MM.1S (cell line): ENCODE data around the gene RAB23.

Experiments used
- DNase-seq: peaks from one replicate; pipeline ENCODE4 v3.0.0-alpha.2; 2015
- H2AFZ ChIP-seq: fragments of 300-600 bp; sonication (generic); 2 replicates; pipeline ENCODE4 v1.6.0; 2016; ENCODE audit warnings: antibody characterized with exemption, low read length
- H3F3A ChIP-seq: fragments of 300-600 bp; sonication (generic); 2 replicates; pipeline ENCODE4 v1.6.1; 2016; ENCODE audit warnings: mild to moderate bottlenecking, antibody characterized with exemption, low read length, moderate library complexity, mixed read lengths; ENCODE audit not compliant: insufficient read depth
- H3K27ac ChIP-seq: fragments of 300-600 bp; sonication (generic); 2 replicates; pipeline ENCODE4 v1.5.1; 2016; ENCODE audit warnings: mild to moderate bottlenecking, low read length
- H3K27me3 ChIP-seq: fragments of 300-600 bp; sonication (generic); replicated peaks from 2 replicates; pipeline ENCODE4 v1.6.0; 2016; ENCODE audit warnings: low read length; ENCODE audit not compliant: insufficient read depth
- H3K36me3 ChIP-seq: fragments of 300-600 bp; sonication (generic); replicated peaks from 2 replicates; pipeline ENCODE4 v1.6.1; 2016; ENCODE audit warnings: mild to moderate bottlenecking, low read length, mixed read lengths; ENCODE audit not compliant: insufficient read depth
- H3K4me1 ChIP-seq: fragments of 300-600 bp; sonication (generic); 2 replicates; pipeline ENCODE4 v1.6.1; 2016; ENCODE audit warnings: low read length, mixed read lengths
- H3K4me2 ChIP-seq: fragments of 300-600 bp; sonication (generic); 2 replicates; pipeline ENCODE4 v1.6.0; 2016; ENCODE audit warnings: low read depth, low read length
- H3K4me3 ChIP-seq: fragments of 300-600 bp; sonication (generic); 2 replicates; pipeline ENCODE4 v1.5.1; 2016; ENCODE audit warnings: low read length, mixed read lengths
- H3K79me2 ChIP-seq: fragments of 300-600 bp; sonication (generic); 2 replicates; pipeline ENCODE4 v1.6.1; 2016; ENCODE audit warnings: mixed run types, low read length, mixed read lengths
- H3K9ac ChIP-seq: fragments of 300-600 bp; sonication (generic); 2 replicates; pipeline ENCODE4 v1.6.1; 2016; ENCODE audit warnings: low read length, mixed read lengths
- H3K9me2 ChIP-seq: fragments of 300-600 bp; sonication (generic); replicated peaks from 2 replicates; pipeline ENCODE4 v1.6.1; 2016; ENCODE audit warnings: mild to moderate bottlenecking, low read length, mixed read lengths; ENCODE audit not compliant: insufficient read depth
- H3K9me3 ChIP-seq: fragments of 300-600 bp; sonication (generic); replicated peaks from 2 replicates; pipeline ENCODE4 v1.6.1; 2016; ENCODE audit warnings: mild to moderate bottlenecking, low read length, mixed read lengths; ENCODE audit not compliant: insufficient read depth
- H4K20me1 ChIP-seq: fragments of 300-600 bp; sonication (generic); 2 replicates; pipeline ENCODE4 v1.6.1; 2016; ENCODE audit warnings: mild to moderate bottlenecking, low read length, moderate library complexity, mixed read lengths; ENCODE audit not compliant: insufficient read depth
- EZH2 ChIP-seq: fragments of 300-600 bp; sonication (generic); optimal IDR thresholded peaks from 2 replicates; pipeline ENCODE3; 2017; ENCODE audit warnings: low read depth, mild to moderate bottlenecking, antibody characterized with exemption, low read length, mixed read lengths
- EZH2phosphoT487 ChIP-seq: fragments of 300-600 bp; sonication (generic); IDR thresholded peaks from 2 replicates; pipeline ENCODE4 v1.6.1; 2018; ENCODE audit warnings: antibody characterized with exemption, low read length
- TF ChIP-seq, protein P1 (sequence below): fragments of 300-600 bp; sonication (generic); IDR thresholded peaks from 2 replicates; pipeline ENCODE4 v1.5.1; 2016; ENCODE audit warnings: antibody characterized with exemption, low read length, mixed read lengths

RAB23 gene

GRCh38 chr6:57215260-57215659 is 6.8 kb downstream of the RAB23 start:
- Histone ChIP-seq H3K4me3 (no peak overlapping the region), H3K9me3 (no peaks in the 10 kb centered on the region), H3K4me2 (no peak overlapping the region), H3K36me3 (no peaks in the 10 kb centered on the region), H3F3A (no peaks in the 10 kb centered on the region), H2AFZ (no peak overlapping the region), H3K9ac (no peak overlapping the region), H3K27ac (no peak overlapping the region), H3K4me1 (peaks cover 6% of the 10 kb centered on the region; the same call in 1 of the 2 replicates), H3K9me2 (no peaks in the 10 kb centered on the region), H3K79me2 (peaks cover 42% of the 10 kb centered on the region), H3K27me3 (no peaks in the 10 kb centered on the region), H4K20me1 (no peaks in the 10 kb centered on the region)
- TF ChIP-seq, protein P1, sequence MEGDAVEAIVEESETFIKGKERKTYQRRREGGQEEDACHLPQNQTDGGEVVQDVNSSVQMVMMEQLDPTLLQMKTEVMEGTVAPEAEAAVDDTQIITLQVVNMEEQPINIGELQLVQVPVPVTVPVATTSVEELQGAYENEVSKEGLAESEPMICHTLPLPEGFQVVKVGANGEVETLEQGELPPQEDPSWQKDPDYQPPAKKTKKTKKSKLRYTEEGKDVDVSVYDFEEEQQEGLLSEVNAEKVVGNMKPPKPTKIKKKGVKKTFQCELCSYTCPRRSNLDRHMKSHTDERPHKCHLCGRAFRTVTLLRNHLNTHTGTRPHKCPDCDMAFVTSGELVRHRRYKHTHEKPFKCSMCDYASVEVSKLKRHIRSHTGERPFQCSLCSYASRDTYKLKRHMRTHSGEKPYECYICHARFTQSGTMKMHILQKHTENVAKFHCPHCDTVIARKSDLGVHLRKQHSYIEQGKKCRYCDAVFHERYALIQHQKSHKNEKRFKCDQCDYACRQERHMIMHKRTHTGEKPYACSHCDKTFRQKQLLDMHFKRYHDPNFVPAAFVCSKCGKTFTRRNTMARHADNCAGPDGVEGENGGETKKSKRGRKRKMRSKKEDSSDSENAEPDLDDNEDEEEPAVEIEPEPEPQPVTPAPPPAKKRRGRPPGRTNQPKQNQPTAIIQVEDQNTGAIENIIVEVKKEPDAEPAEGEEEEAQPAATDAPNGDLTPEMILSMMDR, result no peak
- TF ChIP-seq EZH2 (no peak), EZH2phosphoT487 (no peak)
- no peak for DNase-seq

DNA sequence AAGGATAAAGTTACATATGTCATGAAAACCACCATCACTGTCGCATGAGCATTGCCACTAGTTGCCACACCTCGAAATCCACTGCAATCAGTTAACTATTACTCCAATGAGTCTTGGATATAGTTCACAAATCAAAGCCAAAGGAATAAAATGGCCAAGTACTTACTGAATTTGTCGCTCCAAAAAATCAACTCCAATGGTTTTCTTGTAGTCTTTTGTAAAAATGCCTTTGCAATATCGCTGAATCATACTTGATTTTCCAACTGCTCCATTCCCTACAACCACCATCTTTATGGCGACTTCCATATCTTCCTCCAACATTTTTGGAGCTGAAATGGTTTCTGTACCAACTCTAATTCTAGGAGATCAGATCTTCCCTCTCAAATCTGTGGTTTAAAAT is 12.0 kb downstream of the RAB23 start:
- no peak overlapping the region for H2AFZ ChIP-seq

GRCh38 chr6:57209030-57209429 is 13.1 kb downstream of the RAB23 start:
- no peak overlapping the region for H3K4me3 ChIP-seq
- H3F3A ChIP-seq, result no peaks in the 10 kb centered on the region
- peaks cover 4% of the 10 kb centered on the region; the same call in 1 of the 2 replicates for H3K4me1 ChIP-seq
- no peaks in the 10 kb centered on the region for H4K20me1 ChIP-seq
- no peaks in the 10 kb centered on the region for H3K9me3 ChIP-seq
- H3K9me2 ChIP-seq, result no peaks in the 10 kb centered on the region
- no peaks in the 10 kb centered on the region for H3K27me3 ChIP-seq
- H3K9ac ChIP-seq, result no peak overlapping the region
- no peak overlapping the region for H3K4me2 ChIP-seq
- H3K27ac ChIP-seq, result no peak overlapping the region
- TF ChIP-seq EZH2phosphoT487 (no peak), EZH2 (no peak)
- TF ChIP-seq, protein P1, result no peak
- peak; percentile 20 for DNase-seq
- no peaks in the 10 kb centered on the region; the same call in 1 of the 2 replicates for H3K79me2 ChIP-seq
- no peak overlapping the region for H2AFZ ChIP-seq
- no peaks in the 10 kb centered on the region for H3K36me3 ChIP-seq

More for the DNA sequence above, 12.0 kb downstream of the RAB23 start:
- H3K9ac ChIP-seq, result no peak overlapping the region
- no peaks in the 10 kb centered on the region; the same call in 1 of the 2 replicates for H3K79me2 ChIP-seq
- H3K4me2 ChIP-seq, result no peak overlapping the region
- no peaks in the 10 kb centered on the region for H3K9me3 ChIP-seq
- no peaks in the 10 kb centered on the region for H3K36me3 ChIP-seq
- no peak for DNase-seq
- no peaks in the 10 kb centered on the region for H3K27me3 ChIP-seq
- no peaks in the 10 kb centered on the region for H3F3A ChIP-seq
- H3K4me3 ChIP-seq, result no peak overlapping the region
- H4K20me1 ChIP-seq, result no peaks in the 10 kb centered on the region
- peaks cover 4% of the 10 kb centered on the region; the same call in 1 of the 2 replicates for H3K4me1 ChIP-seq
- H3K9me2 ChIP-seq, result no peaks in the 10 kb centered on the region
- no peak overlapping the region for H3K27ac ChIP-seq
- TF ChIP-seq EZH2 (no peak), EZH2phosphoT487 (no peak)
- TF ChIP-seq, protein P1, result no peak
